ENCODE data around the gene SUN1. TPM values are rescaled to one million over a fixed set of nuclear protein-coding genes. Genes with fewer than 3 reads are reported as not detected.

SUN1 gene
- total RNA-seq, 2 experiments from 2014 or later: 83.4 to 105 TPM

DNA sequence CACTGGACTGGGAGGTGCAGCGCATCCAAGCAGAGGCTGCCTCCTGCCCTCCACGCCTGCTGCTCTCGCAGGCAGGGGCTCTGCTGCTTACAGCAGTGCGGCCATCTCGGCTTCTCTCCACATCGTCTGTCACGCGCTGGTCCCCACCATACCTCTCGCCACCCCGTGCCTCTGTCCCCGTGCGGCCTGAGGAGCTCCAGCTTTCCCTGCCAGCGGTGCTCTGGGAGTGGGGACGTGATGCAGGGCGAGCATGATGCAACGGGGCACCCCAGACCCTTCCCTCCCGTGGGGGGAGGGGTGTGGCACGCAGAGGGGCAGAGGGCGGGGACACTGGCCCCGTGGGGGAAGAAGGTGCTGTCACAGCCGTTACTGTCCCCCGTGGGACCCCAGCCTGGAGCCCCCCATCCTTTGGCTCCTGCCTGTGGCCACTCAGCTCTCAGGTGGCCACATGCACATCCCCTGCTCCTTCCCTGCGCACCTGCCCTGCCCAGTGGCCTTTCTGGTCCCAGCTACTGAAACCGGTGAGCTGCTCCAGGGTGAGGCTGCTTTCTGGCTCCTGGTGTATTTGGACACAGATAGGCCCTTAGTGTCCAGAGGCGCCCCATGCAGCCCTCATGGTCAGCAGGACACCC, 53.1 kb downstream of the SUN1 start:
- peaks cover 54% of the 10 kb centered on the region for H3K36me3 ChIP-seq (ENCODE audit: insufficient read depth, low read length)
- no peaks in the 10 kb centered on the region for H4K20me1 ChIP-seq (ENCODE audit: insufficient read depth, low read length)
- H3K4me2 ChIP-seq (ENCODE audit: low read length): no peak overlapping the region
- H3K9me2 ChIP-seq (ENCODE audit: insufficient read depth, low read length): no peaks in the 10 kb centered on the region
- H3K9me3 ChIP-seq (ENCODE audit: low read length): no peaks in the 10 kb centered on the region
- BruUV-seq (replicated peaks): no TSS peak
- ChIA-PET CTCF (ENCODE audit: unreplicated experiment) (no interaction called here), POLR2A (interaction anchor here (0.6 kb wide), 1 partner anchor 15 kb away, joined by 3 read pairs; no protein-coding TSS in a partner anchor)
- no peak overlapping the region for H3K4me3 ChIP-seq (ENCODE audit: low read depth, low read length, poor library complexity, severe bottlenecking)
- no peak overlapping the region for H2AFZ ChIP-seq (ENCODE audit: low read length)
- no peak for DNase-seq (ENCODE audit: low spot score)
- no peaks in the 10 kb centered on the region for H3K4me1 ChIP-seq (ENCODE audit: insufficient read depth, low read length, poor library complexity, severe bottlenecking)
- H3K79me2 ChIP-seq (ENCODE audit: insufficient read depth, low read depth, low read length): peaks cover 52% of the 10 kb centered on the region
- TF ChIP-seq, protein P1, sequence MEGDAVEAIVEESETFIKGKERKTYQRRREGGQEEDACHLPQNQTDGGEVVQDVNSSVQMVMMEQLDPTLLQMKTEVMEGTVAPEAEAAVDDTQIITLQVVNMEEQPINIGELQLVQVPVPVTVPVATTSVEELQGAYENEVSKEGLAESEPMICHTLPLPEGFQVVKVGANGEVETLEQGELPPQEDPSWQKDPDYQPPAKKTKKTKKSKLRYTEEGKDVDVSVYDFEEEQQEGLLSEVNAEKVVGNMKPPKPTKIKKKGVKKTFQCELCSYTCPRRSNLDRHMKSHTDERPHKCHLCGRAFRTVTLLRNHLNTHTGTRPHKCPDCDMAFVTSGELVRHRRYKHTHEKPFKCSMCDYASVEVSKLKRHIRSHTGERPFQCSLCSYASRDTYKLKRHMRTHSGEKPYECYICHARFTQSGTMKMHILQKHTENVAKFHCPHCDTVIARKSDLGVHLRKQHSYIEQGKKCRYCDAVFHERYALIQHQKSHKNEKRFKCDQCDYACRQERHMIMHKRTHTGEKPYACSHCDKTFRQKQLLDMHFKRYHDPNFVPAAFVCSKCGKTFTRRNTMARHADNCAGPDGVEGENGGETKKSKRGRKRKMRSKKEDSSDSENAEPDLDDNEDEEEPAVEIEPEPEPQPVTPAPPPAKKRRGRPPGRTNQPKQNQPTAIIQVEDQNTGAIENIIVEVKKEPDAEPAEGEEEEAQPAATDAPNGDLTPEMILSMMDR (conservative IDR thresholded peaks at IDR 0.05; ENCODE audit: low read length): no peak
- no peak for TF ChIP-seq EZH2phosphoT487 (IDR thresholded peaks at IDR 0.05; ENCODE audit: borderline replicate concordance, low read depth, low read length)
- H3K27ac ChIP-seq (ENCODE audit: low read depth, low read length, poor library complexity, severe bottlenecking): no peak overlapping the region
- intact Hi-C loops (cut with micrococcal nuclease; ENCODE audit: unreplicated experiment): no loop called here

DNA sequence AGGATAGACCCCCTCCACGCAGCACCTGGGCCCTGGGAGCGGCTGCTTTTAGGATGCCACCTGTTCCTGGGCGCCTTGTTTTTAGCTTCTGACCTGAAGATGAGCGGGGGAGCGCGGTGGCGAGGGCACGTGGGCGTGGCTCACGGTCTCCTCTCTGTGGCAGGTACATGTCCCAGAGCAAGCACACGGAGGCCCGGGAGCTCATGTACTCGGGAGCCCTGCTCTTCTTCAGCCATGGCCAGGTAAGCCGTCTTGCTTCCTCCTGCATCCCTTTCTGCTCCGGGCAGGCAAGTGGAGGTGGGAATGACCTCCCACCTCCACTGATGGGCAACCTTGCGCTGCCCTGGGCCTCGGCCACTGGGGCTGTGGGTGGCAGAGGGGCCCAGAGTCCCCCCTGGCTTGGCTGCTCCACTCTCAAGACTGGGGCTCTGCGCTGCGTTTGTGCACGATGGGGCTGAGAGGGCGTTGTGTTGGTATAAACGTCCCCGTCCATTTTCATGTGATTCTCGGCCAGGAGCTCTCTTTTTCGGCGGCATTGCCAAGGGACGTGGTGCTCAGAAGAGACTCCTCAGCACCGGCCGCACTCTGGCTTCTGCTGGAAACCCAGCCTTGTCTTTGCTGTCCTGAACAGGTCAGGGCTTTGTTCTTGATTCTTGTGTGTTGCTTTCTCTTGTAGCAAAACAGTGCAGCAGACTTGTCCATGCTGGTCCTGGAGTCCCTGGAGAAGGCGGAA, 53.8 kb downstream of the SUN1 start:
- no peak for DNase-seq (ENCODE audit: low spot score)
- Histone ChIP-seq H3K27ac (ENCODE audit: low read depth, low read length, poor library complexity, severe bottlenecking) (no peak overlapping the region), H2AFZ (ENCODE audit: low read length) (no peak overlapping the region), H3K4me1 (ENCODE audit: insufficient read depth, low read length, poor library complexity, severe bottlenecking) (no peaks in the 10 kb centered on the region), H3K4me2 (ENCODE audit: low read length) (no peak overlapping the region), H4K20me1 (ENCODE audit: insufficient read depth, low read length) (no peaks in the 10 kb centered on the region), H3K79me2 (ENCODE audit: insufficient read depth, low read depth, low read length) (peaks cover 45% of the 10 kb centered on the region), H3K9me3 (ENCODE audit: low read length) (no peaks in the 10 kb centered on the region), H3K4me3 (ENCODE audit: low read depth, low read length, poor library complexity, severe bottlenecking) (no peak overlapping the region), H3K36me3 (ENCODE audit: insufficient read depth, low read length) (peaks cover 61% of the 10 kb centered on the region), H3K9me2 (ENCODE audit: insufficient read depth, low read length) (no peaks in the 10 kb centered on the region)
- no TSS peak for BruUV-seq (replicated peaks)
- TF ChIP-seq, protein P1 (conservative IDR thresholded peaks at IDR 0.05; ENCODE audit: low read length): no peak
- TF ChIP-seq EZH2phosphoT487 (IDR thresholded peaks at IDR 0.05; ENCODE audit: borderline replicate concordance, low read depth, low read length): no peak
- ChIA-PET CTCF (ENCODE audit: unreplicated experiment) (no interaction called here), POLR2A (no interaction called here)
- intact Hi-C loops (cut with micrococcal nuclease; ENCODE audit: unreplicated experiment): no loop called here
